Keratinocyte (primary cell): ENCODE results near the gene DECR2. TPM values are rescaled to one million over a fixed set of nuclear protein-coding genes. Genes with fewer than 3 reads are reported as not detected.

Experiments
- DNase-seq: peaks from one replicate; pipeline ENCODE4 v3.0.0-alpha.2; 2011; ENCODE audit warnings: low read depth, missing footprints, low spot score
- FAIRE-seq: peaks from 2 replicates; lab custom pipeline; 2011; peaks lifted over from hg19 to GRCh38; lab: Jason Lieb, UNC
- H2AFZ ChIP-seq: 2 replicates; pipeline ENCODE4 v1.6.0; 2012; ENCODE audit warnings: low read length, control low read depth, inconsistent platforms; ENCODE audit not compliant: control insufficient read depth
- H3K27ac ChIP-seq: 2 replicates; pipeline ENCODE4 v1.5.1; 2011; ENCODE audit warnings: low read length; ENCODE audit not compliant: control insufficient read depth, insufficient read depth
- H3K27me3 ChIP-seq: 3 replicates; pipeline ENCODE4 v1.6.0; 2011; ENCODE audit warnings: low read length; ENCODE audit not compliant: control insufficient read depth, insufficient read depth; ENCODE audit errors: extremely low read depth
- H3K36me3 ChIP-seq, 2 experiments: 2 replicates in 1 of 2; 3 replicates in 1 of 2; pipeline ENCODE4 v1.5.1; 2011; ENCODE audit warnings: low read length in 2 of 2, mild to moderate bottlenecking in 1 of 2; ENCODE audit not compliant: control insufficient read depth in 2 of 2, insufficient read depth in 2 of 2; ENCODE audit errors: extremely low read depth in 1 of 2
- H3K4me1 ChIP-seq: 3 replicates; pipeline ENCODE4 v1.5.1; 2011; ENCODE audit warnings: low read length; ENCODE audit not compliant: control insufficient read depth, insufficient read depth; ENCODE audit errors: extremely low read depth
- H3K4me2 ChIP-seq: 3 replicates; pipeline ENCODE4 v1.6.0; 2011; ENCODE audit warnings: low read depth, low read length; ENCODE audit not compliant: control insufficient read depth, insufficient read depth; ENCODE audit errors: extremely low read depth
- H3K4me3 ChIP-seq, 3 experiments: fragments of 200-600 bp in 1 of 3; sonication (generic) in 1 of 3; 2 replicates in 2 of 3; 3 replicates in 1 of 3; pipeline ENCODE4 v1.5.1; 2011 to 2016; ENCODE audit warnings: low read length in 3 of 3, mild to moderate bottlenecking in 3 of 3, control low read depth in 2 of 3, inconsistent platforms in 1 of 3, low read depth in 1 of 3, mixed read lengths in 1 of 3, mixed run types in 1 of 3, moderate library complexity in 1 of 3; ENCODE audit not compliant: control insufficient read depth in 2 of 3, insufficient read depth in 2 of 3; ENCODE audit errors: extremely low read depth in 1 of 3
- H3K79me2 ChIP-seq: 2 replicates; pipeline ENCODE4 v1.6.0; 2012; ENCODE audit warnings: low read length; ENCODE audit not compliant: control insufficient read depth, insufficient read depth
- H3K9ac ChIP-seq: 3 replicates; pipeline ENCODE4 v1.6.0; 2011; ENCODE audit warnings: low read length; ENCODE audit not compliant: control insufficient read depth, insufficient read depth; ENCODE audit errors: extremely low read depth
- H3K9me1 ChIP-seq: 3 replicates; pipeline ENCODE4 v1.6.0; 2011; ENCODE audit warnings: low read length; ENCODE audit not compliant: control insufficient read depth, insufficient read depth; ENCODE audit errors: extremely low read depth
- H3K9me3 ChIP-seq: 2 replicates; pipeline ENCODE4 v1.5.1; 2012; ENCODE audit warnings: low read depth, low read length; ENCODE audit not compliant: control insufficient read depth
- H4K20me1 ChIP-seq: 3 replicates; pipeline ENCODE4 v1.6.0; 2011; ENCODE audit warnings: low read length; ENCODE audit not compliant: control insufficient read depth, insufficient read depth; ENCODE audit errors: extremely low read depth
- CTCF ChIP-seq, 3 experiments: IDR thresholded peaks in 1 of 3; conservative IDR thresholded peaks in 1 of 3; optimal IDR thresholded peaks in 1 of 3; 2 replicates in 2 of 3; 3 replicates in 1 of 3; pipeline versions ENCODE3 to v1.5.1; 2011; ENCODE audit warnings: low read length in 3 of 3, mild to moderate bottlenecking in 3 of 3, moderate library complexity in 2 of 3, control low read depth in 1 of 3, inconsistent platforms in 1 of 3; ENCODE audit not compliant: insufficient read depth in 2 of 3; ENCODE audit errors: extremely low read depth in 1 of 3
- EZH2 ChIP-seq: IDR thresholded peaks from one replicate; pipeline ENCODE4 v1.6.1; 2012; ENCODE audit warnings: inconsistent platforms, mild to moderate bottlenecking, low read length, moderate library complexity
- dilution Hi-C: fragments of 300-500 bp; cut with MboI; formaldehyde crosslinking; loops from one replicate; pipeline ENCODE4 v1.7.0; 2020; ENCODE audit warnings: low sequenced_read_pairs; ENCODE audit not compliant: extremely low pct_ligation_motif_present
- polyA plus RNA-seq, 5 experiments: library from polyadenylated mRNA; depleted of rRNA in 3 of 5; stranded (reverse) in 3 of 5; stranded (forward) in 1 of 5; unstranded in 1 of 5; fragments of >200 nt; gene quantifications; 1 replicate in 1 of 5; 2 replicates in 3 of 5; 3 replicates in 1 of 5; pipeline versions ENCODE4 v1.2.1 to v1.2.3, GENCODE V29; 2011 to 2012; ENCODE audit warnings: missing spikeins in 2 of 5, low read depth in 1 of 5, low replicate concordance in 1 of 5

Gene DECR2
- polyA plus RNA-seq, 1 donor (not counting 4 experiments of a cell fraction or from before 2014, with no cell fraction given) = 14.2 TPM

DNA sequence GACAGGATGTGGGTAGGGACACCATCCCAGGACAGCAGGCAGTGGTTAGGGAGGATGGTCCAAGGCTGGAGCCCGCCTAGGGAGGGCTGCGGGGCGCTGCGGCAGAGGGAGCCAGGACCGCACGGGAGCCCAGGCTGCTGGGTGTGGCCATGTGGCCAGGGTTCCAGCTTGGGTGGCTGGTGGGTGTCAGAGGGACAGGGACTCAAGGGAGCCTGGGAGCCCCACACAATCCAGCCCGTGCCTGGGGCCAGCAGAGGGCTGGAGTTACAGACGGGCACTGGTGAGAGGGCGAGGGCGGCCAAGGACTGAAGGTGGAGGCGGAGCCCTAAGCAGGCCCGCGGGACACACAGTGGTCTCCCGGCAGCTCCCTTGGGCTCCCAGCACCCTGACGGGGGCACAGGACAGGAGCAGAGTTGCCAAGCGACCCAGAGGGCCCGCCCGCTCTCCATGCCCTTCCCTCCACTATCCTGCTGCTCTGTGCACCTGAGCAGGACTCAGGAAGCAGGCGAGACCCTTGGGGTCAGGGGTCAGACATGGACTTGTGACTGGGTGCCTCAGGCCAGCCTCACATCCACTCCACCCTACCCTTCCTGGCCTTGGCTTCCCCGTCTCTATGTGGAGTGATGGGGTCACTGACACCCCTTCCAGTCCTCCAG lies 38.4 kb upstream of the DECR2 start:
- Histone ChIP-seq H3K27me3 (peaks cover 9% of the 10 kb centered on the region), H3K4me3 (no peak overlapping the region), H2AFZ (no peak overlapping the region), H3K36me3 (peaks cover 3 to 9% of the 10 kb centered on the region in 2 experiments), H3K9me1 (no peaks in the 10 kb centered on the region), H3K9ac (no peak overlapping the region), H3K9me3 (no peaks in the 10 kb centered on the region), H3K79me2 (no peaks in the 10 kb centered on the region), H3K4me2 (no peak overlapping the region), H3K4me1 (no peaks in the 10 kb centered on the region), H4K20me1 (no peaks in the 10 kb centered on the region), H3K27ac (no peak overlapping the region)
- DNase-seq (no peak), FAIRE-seq (no peak)
- dilution Hi-C loops = no loop called here
- TF ChIP-seq CTCF (optimal IDR thresholded peaks at IDR 0.05 in 1 of 3, IDR thresholded peaks at IDR 0.05 in 1 of 3, conservative IDR thresholded peaks at IDR 0.05 in 1 of 3; ENCODE audit: extremely low read depth in 1 of 3, insufficient read depth in 2 of 3, low read length in 3 of 3) (no peak), EZH2 (no peak)

- no peaks in the 10 kb centered on the region for H3K4me1 ChIP-seq
- no peaks in the 10 kb centered on the region for H3K9me1 ChIP-seq
- TF ChIP-seq EZH2 (no peak), CTCF (optimal IDR thresholded peaks at IDR 0.05 in 1 of 3, IDR thresholded peaks at IDR 0.05 in 1 of 3, conservative IDR thresholded peaks at IDR 0.05 in 1 of 3; ENCODE audit: extremely low read depth in 1 of 3, insufficient read depth in 2 of 3, low read length in 3 of 3) (no peak)
- H3K79me2 ChIP-seq = no peaks in the 10 kb centered on the region
- H3K27me3 ChIP-seq = peaks cover 9% of the 10 kb centered on the region
- H3K9me3 ChIP-seq = no peaks in the 10 kb centered on the region
- H3K36me3 ChIP-seq = peaks cover 8 to 15% of the 10 kb centered on the region in 2 experiments
- no peak overlapping the region for H3K27ac ChIP-seq
- no peak overlapping the region for H3K9ac ChIP-seq
- H3K4me2 ChIP-seq = no peak overlapping the region
- H3K4me3 ChIP-seq = no peak overlapping the region
- H4K20me1 ChIP-seq = peaks cover 1% of the 10 kb centered on the region
- H2AFZ ChIP-seq = no peak overlapping the region
- DNase-seq (no peak), FAIRE-seq (no peak)
- dilution Hi-C loops = no loop called here
Observed at GRCh38 chr16:363766-364490, 37.8 kb upstream of the DECR2 start.
